DMS114 treated with DMSO at 0.1 percent for 48 hours (cell line): ENCODE data around the gene KNDC1.
"Not testable (repeated sequence)": the region's sequence is repeated elsewhere in the genome, so short reads cannot be mapped to it uniquely, and the experiment has no call there.

Source experiments
- DNase-seq: peaks from one replicate; lab custom pipeline; 2025; ENCODE audit not compliant: unreplicated experiment; lab: John Stamatoyannopoulos, UW

Gene KNDC1

DNA sequence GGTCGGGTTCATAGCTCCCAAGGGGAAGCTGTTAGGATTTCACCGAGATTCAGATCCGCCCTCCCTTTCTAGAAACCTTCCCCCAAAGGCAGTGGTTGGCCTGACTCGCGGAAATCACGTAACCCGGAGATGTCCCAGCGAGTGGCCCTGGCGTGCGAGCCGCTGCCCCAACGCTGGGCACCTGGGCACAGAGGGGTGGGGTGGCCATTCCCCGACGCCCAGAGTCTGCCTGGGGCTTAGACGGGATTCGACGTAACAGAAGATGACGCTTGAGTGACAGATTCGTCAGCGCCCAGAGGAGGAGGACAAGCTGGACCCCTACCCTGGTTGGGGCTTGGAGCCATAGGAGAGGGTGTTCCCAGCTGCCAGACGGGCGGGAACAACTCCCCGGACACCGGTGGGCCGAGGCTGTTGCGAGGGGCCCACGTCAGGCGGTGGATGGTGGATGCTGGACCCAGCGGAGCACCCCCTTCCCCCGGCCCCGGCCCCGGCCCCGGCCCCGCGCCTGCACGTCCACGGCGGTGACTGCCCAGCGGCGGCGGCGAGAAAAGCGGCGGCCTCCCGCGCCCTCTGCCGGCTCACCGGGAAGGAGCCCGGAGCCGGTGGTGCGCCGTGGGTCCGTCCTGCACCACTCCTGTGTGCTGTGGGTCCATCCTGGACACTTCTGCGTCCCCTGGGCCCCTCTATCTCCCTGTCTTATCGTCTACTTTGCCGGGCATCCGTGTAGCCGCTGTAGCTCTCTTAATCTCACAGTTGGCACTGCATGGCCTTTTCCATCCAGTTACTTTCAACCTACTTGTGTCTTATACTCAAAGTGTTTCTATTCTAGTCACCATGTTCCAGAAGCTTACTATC is 35.4 kb upstream of the KNDC1 start:
- DNase-seq = no peak

DNA sequence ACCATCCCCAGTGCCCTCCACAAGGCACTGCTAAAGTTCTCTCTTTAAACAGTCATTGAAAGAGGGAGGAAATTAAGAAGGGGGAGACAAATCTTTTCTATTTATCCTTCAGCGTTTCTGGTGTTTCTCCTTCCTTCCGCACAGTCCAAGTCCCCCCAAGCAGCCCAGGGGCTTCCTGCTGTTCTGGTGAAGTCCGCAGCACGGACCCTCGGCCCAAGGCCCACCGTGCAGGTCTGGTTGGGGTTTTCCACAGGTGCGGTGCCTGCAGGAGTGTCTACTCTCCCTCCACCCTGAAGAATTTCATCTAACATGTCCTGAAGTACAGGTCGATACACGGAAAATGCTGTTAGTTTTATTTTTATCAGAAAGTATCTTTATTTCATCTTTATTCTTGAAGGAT is 34.1 kb upstream of the KNDC1 start:
- no peak for DNase-seq

DNA sequence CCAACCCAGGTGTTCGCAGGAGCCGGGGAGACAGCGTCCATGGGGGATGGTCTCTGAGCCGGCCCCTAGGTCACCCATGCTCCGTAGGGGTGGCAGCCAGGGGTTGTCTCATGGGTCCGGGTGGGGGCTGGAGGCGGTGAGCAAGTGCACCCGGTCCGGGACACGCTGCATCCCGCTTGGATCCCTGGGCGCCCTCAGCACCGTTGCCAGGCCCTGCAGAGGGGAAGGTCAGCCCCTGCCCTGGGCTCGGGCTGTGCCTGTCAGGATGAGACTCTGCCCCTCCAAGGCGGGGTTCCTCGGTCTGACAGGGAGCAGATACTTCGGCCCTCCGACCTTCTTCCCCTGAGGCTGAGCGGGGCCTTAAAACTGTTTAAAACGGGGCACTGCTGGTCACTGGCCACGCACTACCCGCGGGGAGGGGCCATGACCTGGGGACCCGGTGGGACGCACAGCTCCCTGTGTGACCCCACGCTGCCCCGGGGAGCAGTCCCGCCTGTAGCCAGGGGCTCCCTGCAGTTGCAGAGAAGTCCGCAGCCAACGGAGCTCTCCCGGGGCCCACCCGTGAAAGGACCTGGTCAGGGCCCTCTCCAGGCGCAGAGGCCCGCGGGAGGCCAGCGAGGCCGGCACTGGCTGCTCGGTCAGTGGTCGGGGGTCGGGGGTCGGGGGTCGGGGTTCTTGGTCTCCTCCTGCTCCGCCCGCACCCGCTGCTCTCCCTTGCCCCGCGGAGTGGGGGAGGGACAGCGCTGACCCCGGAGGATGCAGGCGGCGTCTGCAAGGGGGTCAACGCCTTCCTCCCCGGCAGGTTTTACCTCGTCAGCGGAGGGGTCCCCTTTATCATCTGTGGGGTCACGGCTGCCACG is 33.4 kb upstream of the KNDC1 start:
- no peak for DNase-seq

DNA sequence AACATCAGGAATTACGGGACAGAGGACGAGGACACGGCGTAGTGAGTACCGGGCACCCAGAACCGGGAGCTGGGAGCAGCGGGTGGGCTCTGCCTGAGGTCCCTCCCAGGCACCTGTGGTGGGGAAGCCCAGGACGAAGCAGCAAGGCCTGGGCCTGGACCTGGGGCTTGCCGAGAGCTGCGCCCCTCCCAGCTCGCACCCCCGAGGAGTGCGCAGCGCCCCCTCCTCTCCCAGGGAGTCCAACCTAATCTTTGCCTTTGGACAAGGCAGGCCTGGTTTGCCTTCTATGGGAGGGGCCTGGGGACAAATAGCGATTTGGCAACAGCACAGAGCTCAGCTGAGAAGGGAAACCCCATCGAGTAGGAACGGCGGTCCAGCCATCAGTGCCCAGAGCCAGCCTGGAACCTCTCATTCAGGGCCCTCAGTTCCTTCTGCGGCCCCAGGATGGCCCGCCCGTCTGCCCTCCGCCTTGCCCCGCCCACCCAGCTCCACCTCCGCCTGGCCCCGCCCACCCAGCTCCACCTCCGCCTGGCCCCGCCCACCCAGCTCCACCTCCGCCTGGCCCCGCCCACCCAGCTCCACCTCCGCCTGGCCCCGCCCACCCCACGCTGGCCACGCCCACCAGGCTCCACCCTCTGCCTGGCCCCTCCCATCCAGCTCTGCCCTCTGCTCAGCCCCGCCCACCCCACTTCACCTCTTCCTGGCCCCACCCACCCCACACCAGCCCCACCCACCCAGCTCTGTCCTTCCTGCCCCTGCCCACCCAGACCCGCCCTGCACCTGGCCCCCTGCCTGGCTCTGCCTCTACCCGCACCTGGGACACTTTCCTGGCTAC is 32.5 kb upstream of the KNDC1 start:
- DNase-seq = no peak

DNA sequence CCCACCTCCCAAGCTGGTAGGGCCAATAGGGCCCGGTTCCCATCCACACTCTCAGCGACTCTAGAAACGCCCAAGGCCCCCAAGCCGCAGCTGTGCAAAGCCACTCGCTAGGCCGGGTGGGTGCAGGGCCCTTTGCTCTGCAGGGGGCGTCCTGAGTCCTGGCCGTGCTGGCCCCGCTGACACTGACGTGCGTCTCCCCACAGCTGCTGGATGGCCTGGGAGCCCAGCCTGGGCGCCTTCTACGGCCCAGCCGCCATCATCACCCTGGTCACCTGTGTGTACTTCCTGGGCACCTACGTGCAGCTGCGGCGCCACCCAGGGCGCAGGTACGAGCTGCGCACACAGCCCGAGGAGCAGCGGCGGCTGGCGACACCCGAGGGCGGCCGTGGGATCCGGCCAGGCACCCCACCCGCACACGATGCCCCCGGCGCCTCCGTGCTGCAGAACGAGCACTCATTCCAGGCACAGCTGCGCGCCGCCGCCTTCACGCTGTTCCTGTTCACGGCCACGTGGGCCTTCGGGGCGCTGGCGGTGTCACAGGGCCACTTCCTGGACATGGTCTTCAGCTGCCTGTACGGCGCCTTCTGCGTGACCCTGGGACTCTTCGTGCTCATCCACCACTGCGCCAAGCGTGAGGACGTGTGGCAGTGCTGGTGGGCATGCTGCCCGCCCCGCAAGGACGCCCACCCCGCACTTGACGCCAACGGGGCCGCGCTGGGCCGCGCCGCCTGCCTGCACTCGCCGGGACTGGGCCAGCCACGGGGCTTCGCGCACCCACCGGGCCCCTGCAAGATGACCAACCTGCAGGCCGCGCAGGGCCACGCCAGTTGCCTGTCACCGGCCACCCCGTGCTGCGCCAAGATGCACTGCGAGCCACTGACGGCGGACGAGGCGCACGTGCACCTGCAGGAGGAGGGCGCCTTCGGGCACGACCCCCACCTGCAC is 31.6 kb upstream of the KNDC1 start:
- no peak for DNase-seq

DNA sequence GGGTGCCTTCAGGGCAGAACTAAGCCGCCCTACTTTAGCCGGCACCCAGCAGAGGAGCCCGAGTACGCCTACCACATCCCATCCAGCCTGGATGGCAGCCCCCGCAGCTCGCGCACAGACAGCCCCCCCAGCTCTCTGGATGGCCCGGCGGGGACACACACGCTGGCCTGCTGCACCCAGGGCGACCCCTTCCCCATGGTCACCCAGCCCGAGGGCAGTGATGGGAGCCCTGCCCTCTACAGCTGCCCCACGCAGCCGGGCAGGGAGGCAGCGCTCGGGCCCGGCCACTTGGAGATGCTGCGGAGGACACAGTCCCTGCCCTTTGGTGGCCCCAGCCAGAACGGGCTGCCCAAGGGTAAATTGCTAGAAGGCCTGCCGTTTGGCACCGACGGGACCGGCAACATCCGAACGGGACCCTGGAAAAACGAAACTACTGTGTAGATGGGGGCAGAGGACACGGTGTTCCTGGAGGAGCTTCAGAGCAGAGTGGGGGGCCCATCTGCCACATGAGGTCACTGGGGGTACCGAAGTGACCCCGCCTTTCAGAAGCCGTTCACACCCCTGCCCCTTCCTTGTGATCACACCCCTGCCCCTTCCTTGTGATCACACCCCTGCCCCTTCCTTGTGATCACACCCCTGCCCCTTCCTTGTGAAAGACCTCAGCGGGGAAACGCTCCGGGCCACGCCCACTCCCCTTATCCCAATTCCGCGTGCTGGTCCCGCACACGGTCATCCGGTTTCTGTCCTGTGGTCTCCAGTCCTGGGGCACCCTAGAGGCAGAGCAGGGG is 30.8 kb upstream of the KNDC1 start:
- DNase-seq = no peak

DNA sequence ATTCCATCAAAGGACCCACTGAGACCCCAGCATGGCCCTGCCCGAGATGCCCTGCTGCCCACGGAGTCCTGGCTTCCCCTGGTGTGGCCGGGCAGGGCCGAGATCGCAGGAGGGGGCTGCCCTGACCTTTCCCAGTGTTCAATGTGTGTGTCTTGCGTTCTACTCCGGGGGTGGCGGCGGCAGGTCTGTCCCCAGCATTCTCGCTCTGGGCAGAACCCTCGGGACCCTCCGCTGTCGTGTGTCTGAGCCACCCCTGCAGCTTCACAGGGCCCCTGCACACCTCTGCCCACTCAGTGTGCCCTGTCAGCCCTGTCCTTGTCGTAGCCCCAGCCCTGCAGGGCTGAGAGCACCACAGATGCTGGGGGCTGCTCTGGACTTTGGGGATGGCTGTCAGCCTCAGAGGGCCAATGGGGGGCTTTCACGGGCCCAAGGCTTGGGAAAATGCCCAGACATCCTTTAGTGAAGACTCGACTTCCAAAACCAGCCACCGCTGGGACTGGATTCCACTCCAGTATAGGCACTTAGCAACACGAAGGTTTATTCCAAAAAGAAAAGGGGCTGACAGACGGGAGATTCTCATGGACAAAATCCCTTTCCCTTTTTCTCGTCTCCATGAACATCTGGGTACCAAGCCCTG is 30.0 kb upstream of the KNDC1 start:
- no peak for DNase-seq

DNA sequence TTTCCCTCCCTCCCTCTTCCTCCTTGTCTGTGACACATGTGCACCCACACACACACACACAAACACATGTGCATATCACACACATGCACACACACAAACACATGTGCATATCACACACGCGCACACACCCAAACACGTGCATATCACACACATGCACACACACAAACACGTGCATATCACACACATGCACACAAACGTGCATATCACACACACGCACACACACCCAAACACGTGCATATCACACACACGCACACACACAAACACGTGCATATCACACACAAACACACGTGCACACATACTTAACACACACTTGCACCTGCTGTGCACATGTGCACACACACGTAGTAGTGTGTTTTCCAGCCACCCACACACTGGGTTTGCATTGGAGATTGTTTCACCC is 29.4 kb upstream of the KNDC1 start:
- DNase-seq = no peak

DNA sequence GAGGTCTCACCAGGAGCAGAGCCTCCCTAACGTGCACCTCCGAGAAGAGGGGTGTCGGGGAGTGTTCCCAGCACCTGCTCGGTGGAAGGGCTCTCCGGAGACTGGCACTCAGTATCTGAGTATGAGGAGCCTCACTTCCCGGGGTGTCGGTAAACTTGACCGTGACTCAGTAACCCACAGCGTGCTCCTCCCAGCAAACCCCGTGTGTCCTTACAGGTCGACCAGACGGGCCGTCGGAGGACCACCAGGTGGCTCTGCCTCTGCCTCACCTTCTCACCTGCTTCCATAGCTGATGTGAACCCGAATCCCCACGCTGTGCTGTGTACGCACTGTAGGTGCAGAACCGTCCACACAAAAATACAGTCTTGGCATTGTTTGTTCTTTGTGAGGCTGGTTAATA is 29.0 kb upstream of the KNDC1 start:
- no peak for DNase-seq

DNA sequence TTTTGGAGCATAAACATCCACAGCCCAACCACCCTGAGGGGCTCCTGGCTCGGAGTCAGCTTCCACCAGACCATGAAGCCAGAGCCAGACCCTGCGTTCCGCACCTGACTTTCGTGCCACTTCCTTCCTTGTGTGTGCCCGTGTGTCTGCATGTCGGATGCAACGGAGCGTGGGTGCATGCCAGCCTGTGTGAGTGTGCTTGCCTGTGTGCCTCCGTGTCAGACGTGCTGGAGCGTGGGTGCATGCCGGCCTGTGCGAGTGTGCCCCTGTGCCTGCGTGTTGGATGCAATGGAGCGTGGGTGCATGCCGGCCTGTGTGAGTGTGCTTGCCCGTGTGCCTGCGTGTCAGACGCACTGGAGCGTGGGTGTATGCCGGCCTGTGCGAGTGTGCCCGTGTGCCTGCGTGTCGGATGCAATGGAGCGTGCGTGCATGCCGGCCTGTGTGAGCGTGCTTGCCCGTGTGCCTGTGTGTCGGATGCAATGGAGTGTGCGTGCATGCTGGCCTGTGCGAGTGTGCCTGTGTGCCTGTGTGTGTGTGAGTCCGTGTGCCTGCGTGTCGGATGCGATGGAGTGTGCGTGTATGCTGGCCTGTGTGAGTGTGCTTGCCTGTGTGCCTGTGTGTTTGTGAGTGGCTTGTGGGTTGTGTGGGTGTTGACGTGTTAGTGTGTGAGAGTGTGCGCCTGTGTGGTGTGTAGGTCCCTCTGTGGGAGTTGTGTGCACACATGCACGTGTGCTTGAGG is 28.1 kb upstream of the KNDC1 start:
- DNase-seq = no peak

DNA sequence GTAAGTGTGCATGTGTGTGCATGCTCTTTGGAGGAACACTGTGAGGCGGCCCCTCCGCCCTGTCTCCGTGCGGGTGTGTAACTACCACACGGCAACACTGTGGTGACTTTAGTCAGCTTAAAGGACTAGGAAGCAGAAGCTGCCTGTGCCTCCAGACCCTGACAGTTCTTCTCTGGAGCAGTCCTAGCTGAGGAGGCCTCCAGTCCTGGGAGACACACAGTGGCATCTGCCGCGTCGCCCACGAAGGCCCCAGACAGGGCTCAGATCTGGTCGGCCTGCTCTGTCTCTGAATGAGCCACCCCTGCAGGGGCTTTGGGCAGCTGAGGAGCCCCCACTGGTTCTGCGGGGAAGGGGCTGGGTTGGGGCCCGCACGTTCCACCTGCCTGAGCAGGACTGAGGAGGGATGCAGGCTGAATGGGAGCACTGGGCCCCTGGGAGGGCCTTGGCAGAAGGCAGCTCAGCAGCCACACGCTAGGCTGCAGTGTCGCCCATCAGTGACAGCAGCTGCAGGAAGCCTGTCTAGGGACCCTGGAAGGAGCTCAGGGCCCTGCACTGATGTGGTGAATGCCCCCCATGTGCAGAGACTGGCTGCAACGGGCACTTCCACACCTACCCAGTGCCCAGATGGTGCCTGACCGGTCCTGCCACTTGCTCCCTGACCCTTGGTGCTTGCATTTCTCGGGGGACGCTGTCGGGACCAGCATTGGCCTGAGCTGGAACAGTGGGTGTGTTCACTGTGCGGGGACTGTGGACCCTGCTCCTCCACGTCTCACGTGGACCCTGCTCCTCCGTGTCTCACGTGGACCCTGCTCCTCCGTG is 27.3 kb upstream of the KNDC1 start:
- DNase-seq = no peak

DNA sequence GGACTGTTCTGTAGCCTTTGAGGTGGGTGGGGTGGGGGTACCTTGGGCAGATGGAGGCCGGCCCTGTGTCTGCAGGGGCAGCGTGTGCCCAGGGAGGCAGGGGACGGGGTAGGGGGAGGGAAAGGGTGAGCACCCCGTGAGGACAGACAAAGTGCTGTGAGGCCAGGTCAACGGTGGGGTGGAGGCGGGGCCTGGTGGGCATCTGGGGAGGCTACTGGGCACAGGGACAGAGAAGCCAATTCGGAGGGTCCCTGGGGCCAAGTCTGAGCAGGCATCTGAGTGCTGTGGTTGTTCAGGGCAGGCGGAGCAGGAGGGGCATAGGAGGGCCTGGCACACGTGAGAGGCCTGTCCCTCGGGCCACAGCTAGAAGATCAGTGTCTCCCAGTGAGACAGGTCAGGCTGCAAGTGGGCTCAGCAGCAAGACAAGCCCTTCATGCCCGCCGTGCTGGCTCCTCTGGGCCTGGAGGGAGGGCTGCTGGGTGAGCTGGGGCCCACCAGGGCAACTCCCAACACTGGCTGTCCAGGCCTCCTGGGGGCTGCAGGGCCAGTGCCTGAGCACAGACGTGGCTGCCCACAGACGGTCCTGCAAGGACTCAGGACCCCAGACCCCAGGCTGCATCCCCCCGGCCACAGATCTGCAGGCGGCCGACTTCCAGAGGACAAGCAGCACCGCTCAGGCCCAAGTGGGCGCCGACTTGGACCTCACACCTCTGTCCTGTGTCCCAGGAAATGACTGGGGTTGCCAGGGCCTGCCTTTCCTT is 26.4 kb upstream of the KNDC1 start:
- DNase-seq = no peak

DNA sequence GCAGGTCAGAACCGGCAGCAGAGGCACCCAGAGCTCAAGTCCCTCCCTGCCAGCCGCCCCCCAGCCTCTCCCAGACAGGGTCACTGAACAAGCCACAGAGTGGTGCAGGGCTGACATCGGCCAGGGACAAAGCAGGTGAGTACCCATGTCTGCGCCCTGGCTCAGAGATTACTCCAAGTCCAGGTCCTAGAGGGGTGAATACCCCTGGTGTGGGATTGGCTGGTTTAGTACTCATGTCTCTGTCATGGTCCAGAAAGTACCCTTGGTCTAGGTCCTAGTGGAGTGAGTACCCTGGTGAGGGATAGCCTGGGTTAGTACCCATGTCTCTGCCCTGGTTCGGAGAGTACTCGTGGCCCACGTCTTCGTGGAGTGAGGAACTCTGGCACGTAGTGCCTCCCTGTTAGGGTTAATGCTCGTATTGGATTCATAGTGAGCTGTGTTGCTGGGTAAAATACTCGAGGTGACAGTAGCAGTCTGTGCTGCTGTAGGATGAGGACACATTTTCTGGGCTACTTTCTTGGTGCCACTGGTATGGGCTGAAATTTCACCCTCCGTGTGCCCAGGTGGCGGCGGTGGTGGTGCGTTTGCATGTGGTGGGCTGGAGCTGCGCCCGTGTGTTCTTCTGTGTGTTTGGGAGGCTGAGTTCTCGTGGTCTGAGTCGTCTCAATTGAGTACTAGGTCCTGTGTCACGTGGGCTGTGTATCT is 25.5 kb upstream of the KNDC1 start:
- peak; percentile 19 for DNase-seq

DNA sequence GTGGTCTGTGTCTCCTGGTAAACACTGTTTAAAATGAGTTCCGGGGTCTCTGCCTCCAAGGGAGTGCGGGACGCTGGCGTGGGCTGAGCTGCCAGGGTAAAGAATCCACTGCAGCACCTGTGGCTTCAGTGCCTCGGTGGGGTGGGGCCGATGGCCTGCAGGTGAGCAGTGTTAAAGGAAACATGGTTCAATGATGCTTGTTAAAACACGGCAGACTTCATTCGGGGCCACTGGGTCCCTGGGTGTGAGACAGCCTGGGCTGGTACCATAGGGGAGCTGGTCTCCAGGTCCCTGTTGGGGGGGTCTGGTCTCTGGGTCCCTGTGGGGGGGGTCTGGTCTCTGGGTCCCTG is 24.9 kb upstream of the KNDC1 start:
- no peak for DNase-seq

DNA sequence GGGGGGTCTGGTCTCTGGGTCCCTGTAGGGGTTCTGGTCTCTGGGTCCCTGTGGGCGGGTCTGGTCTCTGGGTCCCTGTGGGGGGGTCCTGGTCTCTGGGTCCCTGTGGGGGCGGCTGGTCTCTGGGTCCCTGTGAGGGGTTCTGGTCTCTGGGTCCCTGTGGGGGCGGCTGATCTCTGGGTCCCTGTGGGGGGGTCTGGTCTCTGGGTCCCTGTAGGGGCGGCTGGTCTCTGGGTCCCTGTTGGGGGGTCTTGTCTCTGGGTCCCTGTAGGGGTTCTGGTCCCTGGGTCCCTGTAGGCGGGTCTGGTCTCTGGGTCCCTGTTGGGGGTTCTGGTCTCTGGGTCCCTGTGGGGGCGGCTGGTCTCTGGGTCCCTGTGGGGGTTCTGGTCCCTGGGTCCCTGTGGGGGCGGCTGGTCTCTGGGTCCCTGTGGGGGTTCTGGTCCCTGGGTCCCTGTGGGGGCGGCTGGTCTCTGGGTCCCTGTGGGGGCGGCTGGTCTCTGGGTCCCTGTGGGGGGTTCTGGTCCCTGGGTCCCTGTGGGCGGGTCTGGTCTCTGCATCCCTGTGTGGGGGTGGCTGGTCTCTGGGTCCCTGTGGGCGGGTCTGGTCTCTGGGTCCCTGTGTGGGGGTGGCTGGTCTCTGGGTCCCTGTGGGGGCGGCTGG is 22.4 kb upstream of the KNDC1 start:
- not testable (repeated sequence) for DNase-seq
